PC-9 (cell line): ENCODE data around the gene NTNG2. TPM values are rescaled to one million over a fixed set of nuclear protein-coding genes. Genes with fewer than 3 reads are reported as not detected.

ENCODE experiments used
- BruUV-seq: library from RNA; stranded (reverse); fragments of 400-500 nt; replicated peaks from 2 replicates; lab custom pipeline; 2021; lab: Mats Ljungman, UMichigan
- CTCF ChIA-PET: fragments of 300-600 bp; sonication (Branson Sonifier 250); formaldehyde crosslinking; loops from one replicate; lab custom pipeline; 2022; ENCODE audit warnings: antibody characterized with exemption; lab: Charles Lee
- POLR2A ChIA-PET: fragments of 300-600 bp; sonication (Branson Sonifier 250); formaldehyde crosslinking; loops from one replicate; lab custom pipeline; 2022; ENCODE audit warnings: antibody characterized with exemption; ENCODE audit not compliant: unreplicated experiment; lab: Charles Lee
- DNase-seq, 2 experiments: peaks; one replicate each; pipeline versions ENCODE4 v3.0.0 to v3.0.0-alpha.2; 2015 to 2022; ENCODE audit warnings: mixed read lengths in 1 of 2
- H2AFZ ChIP-seq: fragments of 200-600 bp; sonication (generic); 2 replicates; pipeline ENCODE4 v1.8.1; 2017; ENCODE audit warnings: antibody characterized with exemption
- H3F3A ChIP-seq: fragments of 200-600 bp; sonication (generic); 2 replicates; pipeline ENCODE4 v1.8.1; 2017; ENCODE audit warnings: antibody characterized with exemption, mild to moderate bottlenecking, low read depth; ENCODE audit not compliant: insufficient read depth
- H3K27ac ChIP-seq: fragments of 200-600 bp; sonication (generic); 2 replicates; pipeline ENCODE4 v1.6.1; 2016; ENCODE audit warnings: mixed run types
- H3K27me3 ChIP-seq: fragments of 200-600 bp; sonication (generic); 2 replicates; pipeline ENCODE4 v1.6.1; 2016; ENCODE audit warnings: low read depth, mixed run types; ENCODE audit not compliant: insufficient read depth
- H3K36me3 ChIP-seq: fragments of 200-600 bp; sonication (generic); 2 replicates; pipeline ENCODE4 v1.6.1; 2016; ENCODE audit warnings: low read depth, mixed run types
- H3K4me1 ChIP-seq: fragments of 200-600 bp; sonication (generic); replicated peaks from 2 replicates; pipeline ENCODE4 v1.6.1; 2016; ENCODE audit warnings: mixed run types; ENCODE audit not compliant: insufficient read depth
- H3K4me2 ChIP-seq: fragments of 200-600 bp; sonication (generic); 2 replicates; pipeline ENCODE4 v1.6.1; 2017; ENCODE audit warnings: mixed run types
- H3K4me3 ChIP-seq: fragments of 200-600 bp; sonication (generic); 2 replicates; pipeline ENCODE4 v1.6.1; 2016; ENCODE audit warnings: mixed run types
- H3K79me2 ChIP-seq: fragments of 200-600 bp; sonication (generic); 2 replicates; pipeline ENCODE4 v1.6.1; 2017; ENCODE audit warnings: low read depth, mixed run types
- H3K9me2 ChIP-seq: fragments of 200-600 bp; sonication (generic); 2 replicates; pipeline ENCODE4 v1.8.1; 2017; ENCODE audit warnings: mild to moderate bottlenecking; ENCODE audit not compliant: insufficient read depth
- H3K9me3 ChIP-seq: fragments of 200-600 bp; sonication (generic); 2 replicates; pipeline ENCODE4 v1.8.1; 2016; ENCODE audit warnings: low read depth; ENCODE audit not compliant: insufficient read depth
- H4K20me1 ChIP-seq: fragments of 200-600 bp; sonication (generic); 2 replicates; pipeline ENCODE4 v1.8.1; 2017; ENCODE audit not compliant: insufficient read depth
- EZH2 ChIP-seq: fragments of 200-600 bp; sonication (generic); IDR thresholded peaks from 2 replicates; pipeline ENCODE4 v1.8.0; 2017; ENCODE audit warnings: antibody characterized with exemption, low read depth
- intact Hi-C: fragments of 100-400 bp; cut with micrococcal nuclease; formaldehyde crosslinking; loops from one replicate; pipeline ENCODE4 v1.10.0; 2022; ENCODE audit not compliant: unreplicated experiment
- total RNA-seq: library from RNA; stranded (reverse); gene quantifications from 2 replicates; pipeline ENCODE4 v1.2.3, GENCODE V29; 2021
- TF ChIP-seq, protein P1 (sequence below): fragments of 200-600 bp; sonication (generic); conservative IDR thresholded peaks from 2 replicates; pipeline ENCODE4 v1.6.1; 2017; ENCODE audit warnings: mixed run types, antibody characterized with exemption, mild to moderate bottlenecking, moderate library complexity

Gene NTNG2
- total RNA-seq, 1 experiment from 2014 or later = not detected

- H3F3A ChIP-seq = no peaks in the 10 kb centered on the region
- POLR2A ChIA-PET = no interaction called here
- no peak overlapping the region for H2AFZ ChIP-seq
- H3K9me2 ChIP-seq = no peaks in the 10 kb centered on the region
- TF ChIP-seq, protein P1, sequence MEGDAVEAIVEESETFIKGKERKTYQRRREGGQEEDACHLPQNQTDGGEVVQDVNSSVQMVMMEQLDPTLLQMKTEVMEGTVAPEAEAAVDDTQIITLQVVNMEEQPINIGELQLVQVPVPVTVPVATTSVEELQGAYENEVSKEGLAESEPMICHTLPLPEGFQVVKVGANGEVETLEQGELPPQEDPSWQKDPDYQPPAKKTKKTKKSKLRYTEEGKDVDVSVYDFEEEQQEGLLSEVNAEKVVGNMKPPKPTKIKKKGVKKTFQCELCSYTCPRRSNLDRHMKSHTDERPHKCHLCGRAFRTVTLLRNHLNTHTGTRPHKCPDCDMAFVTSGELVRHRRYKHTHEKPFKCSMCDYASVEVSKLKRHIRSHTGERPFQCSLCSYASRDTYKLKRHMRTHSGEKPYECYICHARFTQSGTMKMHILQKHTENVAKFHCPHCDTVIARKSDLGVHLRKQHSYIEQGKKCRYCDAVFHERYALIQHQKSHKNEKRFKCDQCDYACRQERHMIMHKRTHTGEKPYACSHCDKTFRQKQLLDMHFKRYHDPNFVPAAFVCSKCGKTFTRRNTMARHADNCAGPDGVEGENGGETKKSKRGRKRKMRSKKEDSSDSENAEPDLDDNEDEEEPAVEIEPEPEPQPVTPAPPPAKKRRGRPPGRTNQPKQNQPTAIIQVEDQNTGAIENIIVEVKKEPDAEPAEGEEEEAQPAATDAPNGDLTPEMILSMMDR = no peak
- no peak for TF ChIP-seq EZH2
- no peaks in the 10 kb centered on the region for H4K20me1 ChIP-seq
- H3K79me2 ChIP-seq = no peaks in the 10 kb centered on the region
- no peak overlapping the region for H3K4me3 ChIP-seq
- no TSS peak for BruUV-seq
- H3K4me2 ChIP-seq = no peak overlapping the region
- CTCF ChIA-PET = interaction anchor here (0.9 kb wide), 1 partner anchor 506 kb away, joined by 3 read pairs; no protein-coding TSS in a partner anchor
- peaks cover 4% of the 10 kb centered on the region; the same call in 1 of the 2 replicates for H3K36me3 ChIP-seq
- no peaks in the 10 kb centered on the region for H3K4me1 ChIP-seq
- intact Hi-C loops = no loop called here
- no peaks in the 10 kb centered on the region for H3K27me3 ChIP-seq
- H3K9me3 ChIP-seq = no peaks in the 10 kb centered on the region
- H3K27ac ChIP-seq = no peak overlapping the region
- DNase-seq = no peak
Measured at GRCh38 chr9:132260846-132261245, 99.0 kb downstream of the NTNG2 start.

DNA sequence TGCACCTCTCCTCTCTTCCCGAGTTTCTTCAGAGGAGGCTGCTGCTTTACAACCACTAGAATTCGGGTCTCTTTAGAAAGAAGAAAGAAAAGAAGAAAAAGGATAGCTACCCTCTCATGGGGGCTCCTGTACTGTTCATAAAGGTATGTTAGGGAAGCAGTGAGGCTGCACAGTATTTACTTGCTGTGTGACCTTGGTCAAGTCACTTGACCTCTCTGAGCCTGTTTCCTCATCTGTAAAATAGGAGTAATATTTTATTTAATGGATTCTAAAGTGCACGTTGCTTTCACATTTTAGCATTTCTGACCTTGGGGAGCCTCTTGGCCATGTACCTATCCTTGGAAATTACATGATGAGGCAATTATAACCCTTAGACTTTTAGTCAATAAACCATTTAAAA is 104.2 kb downstream of the NTNG2 start:
- Histone ChIP-seq H3K9me3 (no peaks in the 10 kb centered on the region), H3K36me3 (peaks cover 18% of the 10 kb centered on the region), H4K20me1 (no peaks in the 10 kb centered on the region), H3K27me3 (no peaks in the 10 kb centered on the region), H3K79me2 (no peaks in the 10 kb centered on the region), H3K4me3 (no peak overlapping the region), H3K4me2 (no peak overlapping the region), H3F3A (peaks cover 26% of the 10 kb centered on the region), H3K9me2 (no peaks in the 10 kb centered on the region), H3K4me1 (peaks cover 5% of the 10 kb centered on the region; the same call in 1 of the 2 replicates), H3K27ac (no peak overlapping the region), H2AFZ (no peak overlapping the region)
- TF ChIP-seq, protein P1 = no peak
- TF ChIP-seq EZH2 = no peak
- BruUV-seq = no TSS peak
- DNase-seq = no peak
- ChIA-PET POLR2A (no interaction called here), CTCF (no interaction called here)
- intact Hi-C loops = no loop called here

DNA sequence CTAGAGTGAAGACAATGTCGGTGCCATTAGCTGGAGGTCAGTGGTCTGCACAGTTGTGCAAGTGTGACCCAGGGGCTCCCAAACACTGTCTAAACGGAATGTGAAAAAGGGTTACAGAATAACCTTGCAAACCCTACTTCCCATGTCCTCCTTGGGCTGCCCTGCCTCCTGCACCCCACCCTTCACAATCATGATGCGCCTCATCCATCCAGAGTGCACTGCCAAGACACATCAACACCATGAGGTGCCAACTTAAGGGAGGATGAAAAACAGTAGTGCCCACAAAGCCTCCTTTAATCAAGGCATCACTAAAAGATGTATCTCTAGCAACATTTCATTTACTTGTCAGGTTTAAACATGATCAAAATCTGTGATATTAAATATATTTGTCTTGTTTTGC is 105.8 kb downstream of the NTNG2 start:
- Histone ChIP-seq H3K27ac (no peak overlapping the region), H3K27me3 (no peaks in the 10 kb centered on the region), H3K79me2 (no peaks in the 10 kb centered on the region), H3K4me2 (no peak overlapping the region), H3K9me2 (no peaks in the 10 kb centered on the region), H2AFZ (no peak overlapping the region), H3K4me1 (peaks cover 5% of the 10 kb centered on the region; the same call in 1 of the 2 replicates), H3F3A (peaks cover 37% of the 10 kb centered on the region), H3K4me3 (no peak overlapping the region), H4K20me1 (no peaks in the 10 kb centered on the region), H3K36me3 (peaks cover 26% of the 10 kb centered on the region), H3K9me3 (no peaks in the 10 kb centered on the region)
- intact Hi-C loops = no loop called here
- DNase-seq = no peak
- POLR2A ChIA-PET = no interaction called here
- CTCF ChIA-PET = interaction anchor here (0.6 kb wide), 1 partner anchor 755 kb away, joined by 3 read pairs; no protein-coding TSS in a partner anchor
- no TSS peak for BruUV-seq
- TF ChIP-seq, protein P1 = no peak
- TF ChIP-seq EZH2 = no peak
